SU-DHL-6 (cell line): Measurements from ENCODE around the gene GRIK3.

Experiments used
- EZH2phosphoT487 ChIP-seq: fragments of 200-600 bp; sonication (generic), shearing (Covaris generic); conservative IDR thresholded peaks from 2 replicates; pipeline ENCODE4 v1.6.1; 2018; ENCODE audit warnings: mild to moderate bottlenecking, antibody characterized with exemption, low read length, moderate library complexity, mixed read lengths
- TF ChIP-seq, protein P1 (sequence below): fragments of 200-600 bp; sonication (generic); IDR thresholded peaks from one replicate; pipeline ENCODE4 v1.5.1; 2017; ENCODE audit warnings: antibody characterized with exemption, mild to moderate bottlenecking, low read length, moderate library complexity; ENCODE audit not compliant: insufficient read depth, poor library complexity, severe bottlenecking

DNA sequence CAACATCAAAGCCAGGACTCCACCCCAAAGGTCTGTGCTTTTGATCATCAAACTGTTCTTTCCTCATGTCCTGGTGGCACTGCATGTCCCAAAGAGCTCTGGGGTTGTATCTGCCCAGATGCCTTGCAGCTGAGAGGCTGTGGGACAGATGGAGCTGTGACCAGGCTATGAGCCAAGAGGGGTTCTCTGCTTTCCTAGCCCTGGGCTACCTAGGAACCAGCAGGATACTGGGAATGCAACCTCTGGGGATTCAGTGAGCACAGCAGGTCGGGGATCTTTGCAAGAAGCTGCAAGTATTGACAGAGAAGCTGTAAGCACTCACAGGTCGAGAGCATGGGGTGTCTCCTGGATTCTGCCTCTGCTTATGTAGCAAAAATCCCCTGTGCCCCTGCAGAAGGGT, 186.6 kb downstream of the GRIK3 start:
- TF ChIP-seq, protein P1, sequence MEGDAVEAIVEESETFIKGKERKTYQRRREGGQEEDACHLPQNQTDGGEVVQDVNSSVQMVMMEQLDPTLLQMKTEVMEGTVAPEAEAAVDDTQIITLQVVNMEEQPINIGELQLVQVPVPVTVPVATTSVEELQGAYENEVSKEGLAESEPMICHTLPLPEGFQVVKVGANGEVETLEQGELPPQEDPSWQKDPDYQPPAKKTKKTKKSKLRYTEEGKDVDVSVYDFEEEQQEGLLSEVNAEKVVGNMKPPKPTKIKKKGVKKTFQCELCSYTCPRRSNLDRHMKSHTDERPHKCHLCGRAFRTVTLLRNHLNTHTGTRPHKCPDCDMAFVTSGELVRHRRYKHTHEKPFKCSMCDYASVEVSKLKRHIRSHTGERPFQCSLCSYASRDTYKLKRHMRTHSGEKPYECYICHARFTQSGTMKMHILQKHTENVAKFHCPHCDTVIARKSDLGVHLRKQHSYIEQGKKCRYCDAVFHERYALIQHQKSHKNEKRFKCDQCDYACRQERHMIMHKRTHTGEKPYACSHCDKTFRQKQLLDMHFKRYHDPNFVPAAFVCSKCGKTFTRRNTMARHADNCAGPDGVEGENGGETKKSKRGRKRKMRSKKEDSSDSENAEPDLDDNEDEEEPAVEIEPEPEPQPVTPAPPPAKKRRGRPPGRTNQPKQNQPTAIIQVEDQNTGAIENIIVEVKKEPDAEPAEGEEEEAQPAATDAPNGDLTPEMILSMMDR: no peak
- no peak for TF ChIP-seq EZH2phosphoT487
